B cell (primary cell): ENCODE data around the gene RIBC1.

Experiments
- CTCF ChIP-seq: fragments of 200-600 bp; IDR thresholded peaks from one replicate; pipeline ENCODE4 v1.8.0; 2022; ENCODE audit warnings: antibody characterized with exemption, mild to moderate bottlenecking
- EZH2 ChIP-seq: IDR thresholded peaks from 2 replicates; pipeline ENCODE4 v1.6.1; 2012; ENCODE audit warnings: borderline replicate concordance, low read depth, mild to moderate bottlenecking, moderate library complexity, low read length; ENCODE audit not compliant: insufficient read depth, poor library complexity, severe bottlenecking

GRCh38 chrX:53403535-53403934, 19.1 kb upstream of the RIBC1 start:
- TF ChIP-seq EZH2 (no peak), CTCF (no peak)
